ENCODE data around the gene PRSS56. TPM values are rescaled to one million over a fixed set of nuclear protein-coding genes. Genes with fewer than 3 reads are reported as not detected.

Gene PRSS56
- not detected for polyA plus RNA-seq (2013, experiment 1 of 2; ENCODE audit: insufficient read length)
- polyA plus RNA-seq (2013, experiment 2 of 2; ENCODE audit: insufficient read length): 0.14 TPM

GRCh38 chr2:232519581-232520438 is at the start of gene PRSS56:
TSS of gene PRSS56 (plus strand) at chr2:232520388. CDS start at chr2:232520599, 211 bp downstream.
- DNase-seq: no peak

DNA sequence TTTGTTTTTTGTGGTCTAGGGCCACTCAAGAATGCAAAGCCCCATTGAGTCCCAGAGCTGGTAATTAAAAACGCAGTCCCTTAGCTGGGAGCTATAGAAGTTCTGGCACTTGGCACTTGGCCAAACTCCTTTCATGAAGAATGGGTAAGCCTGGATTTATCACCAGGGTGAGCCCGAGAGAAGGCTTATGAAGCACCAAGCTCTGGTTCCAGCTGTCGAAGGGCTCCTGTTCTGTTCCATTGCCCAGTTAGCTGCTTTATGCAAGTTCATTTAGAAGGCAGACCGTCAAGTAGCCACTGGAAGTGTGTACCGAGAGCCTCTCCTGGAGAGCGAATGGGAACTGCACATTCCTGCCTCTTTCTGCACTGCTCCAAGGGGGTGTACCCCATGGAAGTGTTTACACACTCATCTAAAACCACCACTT is 46.7 kb upstream of the PRSS56 start:
- DNase-seq: peak; percentile 17

DNA sequence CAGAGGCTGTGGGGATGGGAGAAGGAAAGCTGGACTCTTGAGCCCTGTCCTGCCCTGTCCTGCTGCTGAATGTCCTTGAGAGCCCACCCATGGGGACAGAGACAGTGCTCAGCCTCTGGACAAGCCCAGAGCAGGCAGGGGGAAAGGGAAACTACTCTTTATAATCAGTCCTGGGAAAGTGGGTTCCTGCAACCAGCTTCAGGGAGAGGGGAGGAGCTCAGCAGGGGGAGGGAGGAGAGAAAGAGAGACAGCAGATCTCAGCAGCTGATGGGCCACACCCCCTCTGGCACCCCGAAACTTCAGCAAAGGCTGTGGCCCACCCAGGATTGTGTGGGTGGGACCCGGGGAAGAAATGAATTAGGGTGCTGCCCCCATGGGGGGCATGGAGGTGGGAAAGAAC is 44.1 kb upstream of the PRSS56 start:
- no peak for DNase-seq

- DNase-seq: no peak
Measured at GRCh38 chr2:232476791-232477190, 43.4 kb upstream of the PRSS56 start.

GRCh38 chr2:232477751-232478510 is 42.3 kb upstream of the PRSS56 start:
- DNase-seq: no peak

- no peak for DNase-seq
Measured at GRCh38 chr2:232478571-232479340, 41.4 kb upstream of the PRSS56 start.

GRCh38 chr2:232479341-232480200 is 40.6 kb upstream of the PRSS56 start:
- DNase-seq: no peak

GRCh38 chr2:232480201-232481190 is 39.7 kb upstream of the PRSS56 start:
- DNase-seq: no peak

DNA sequence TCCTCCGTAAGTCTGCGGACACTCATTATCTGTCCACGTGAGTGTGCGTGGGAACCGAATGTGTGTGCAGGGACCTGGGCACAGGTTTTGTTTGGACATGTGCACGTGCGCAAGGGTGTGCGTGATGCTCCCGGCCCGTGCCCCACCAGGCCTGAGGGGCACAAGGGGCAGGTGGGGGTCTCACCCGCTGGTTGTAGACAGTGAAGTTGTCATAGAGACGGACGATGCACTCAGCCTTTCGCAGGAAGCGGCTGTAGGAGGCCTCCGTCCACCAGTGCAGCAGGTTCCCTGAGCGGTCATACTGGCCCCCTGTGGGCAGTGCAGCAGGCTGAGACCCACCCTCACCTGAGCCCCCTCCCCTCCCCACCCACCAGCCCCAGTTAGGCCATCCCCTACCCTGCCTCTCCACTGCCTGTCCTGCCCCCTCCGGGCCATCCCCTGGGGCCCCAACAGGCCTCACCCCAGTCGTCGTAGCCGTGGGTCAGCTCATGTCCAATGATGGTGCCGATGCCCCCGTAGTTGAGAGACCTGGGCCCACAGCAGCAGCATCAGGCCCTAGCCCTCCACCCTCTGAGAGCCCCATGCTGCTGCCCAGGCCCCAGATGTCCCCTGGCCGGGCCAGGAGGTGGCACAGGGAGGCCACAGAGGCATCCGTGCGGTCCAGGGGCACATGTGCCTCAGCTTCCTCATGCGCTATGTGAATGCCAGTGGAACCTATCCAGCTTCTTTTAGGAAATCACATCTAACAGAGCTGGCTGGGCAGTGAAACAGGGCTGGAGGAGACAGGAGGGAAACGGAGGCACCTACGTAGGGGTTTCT is 38.7 kb upstream of the PRSS56 start:
- no peak for DNase-seq

DNA sequence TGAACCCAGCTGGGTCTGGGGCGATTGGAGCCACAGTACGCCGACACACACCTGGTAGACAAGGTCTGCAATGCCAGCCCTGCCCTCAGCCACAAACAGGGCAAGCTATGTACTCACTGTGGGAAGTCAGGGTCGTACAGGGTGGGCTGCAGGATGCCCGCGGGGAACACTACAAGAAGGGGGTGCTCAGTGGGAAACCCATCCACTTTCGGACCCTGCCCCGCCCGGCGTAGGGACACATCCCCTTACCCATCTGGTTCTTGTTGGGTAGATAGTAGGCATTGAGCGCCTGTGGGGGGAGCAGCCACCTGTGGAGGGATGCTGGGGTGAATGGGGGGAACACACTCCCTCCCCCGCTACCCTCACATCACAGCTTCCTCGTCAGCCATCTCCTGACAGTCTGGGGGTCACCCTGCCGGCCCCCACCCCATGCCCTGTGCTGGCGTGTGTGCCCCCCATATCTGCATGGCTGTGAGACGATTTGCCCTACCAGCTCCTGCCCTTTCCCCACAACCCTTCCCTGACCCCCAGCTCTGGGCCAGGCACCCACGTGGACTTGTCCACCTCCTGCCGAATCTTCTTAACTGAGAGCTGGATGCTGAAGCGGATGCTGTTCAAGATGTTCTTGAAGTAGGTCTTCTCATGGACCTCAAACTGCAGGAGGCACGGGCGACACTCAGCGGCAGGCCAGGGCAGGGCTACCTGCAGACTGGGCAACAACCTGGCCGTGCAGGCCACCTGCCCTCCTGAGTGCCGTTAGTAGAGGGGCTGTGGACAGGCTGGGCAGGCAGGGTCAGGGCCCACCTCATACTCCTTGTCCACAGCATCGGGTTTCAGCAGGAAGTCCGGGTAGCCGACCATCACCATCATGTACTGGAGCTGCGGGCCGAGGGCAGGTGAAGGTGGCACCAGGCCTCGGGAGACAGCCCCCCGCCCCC is 37.6 kb upstream of the PRSS56 start:
- DNase-seq: no peak

DNA sequence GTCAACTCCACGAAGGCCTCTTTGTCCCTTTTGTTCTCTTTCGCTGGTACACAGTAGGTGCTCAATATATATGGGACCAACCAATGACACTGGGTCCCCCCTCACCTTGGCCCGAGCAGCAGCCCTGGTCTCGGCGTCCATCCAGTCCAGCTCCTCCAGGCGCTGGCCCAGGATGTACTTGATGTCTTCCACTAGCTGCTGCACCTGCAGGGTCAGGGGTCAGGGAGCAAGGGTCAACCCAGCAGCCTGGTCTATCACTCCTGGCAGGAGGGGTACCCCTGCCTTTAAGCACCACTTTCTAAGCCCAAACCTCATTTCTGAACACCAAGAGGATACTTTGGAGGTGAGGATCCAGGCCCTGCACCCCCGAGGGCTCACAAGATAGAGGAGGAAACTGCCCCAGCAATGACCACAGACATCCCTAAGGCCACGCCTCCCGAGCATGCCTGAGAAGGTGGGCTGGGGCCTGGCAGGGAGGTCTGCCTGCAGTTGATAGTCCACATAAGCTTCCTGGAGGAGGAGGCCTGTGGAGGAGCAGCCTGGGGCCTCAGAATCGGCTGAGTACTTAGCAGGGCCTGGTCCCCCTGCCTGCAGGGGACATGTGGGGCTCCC is 36.8 kb upstream of the PRSS56 start:
- DNase-seq: no peak

GRCh38 chr2:232483923-232484627 is 36.1 kb upstream of the PRSS56 start:
- no peak for DNase-seq

DNA sequence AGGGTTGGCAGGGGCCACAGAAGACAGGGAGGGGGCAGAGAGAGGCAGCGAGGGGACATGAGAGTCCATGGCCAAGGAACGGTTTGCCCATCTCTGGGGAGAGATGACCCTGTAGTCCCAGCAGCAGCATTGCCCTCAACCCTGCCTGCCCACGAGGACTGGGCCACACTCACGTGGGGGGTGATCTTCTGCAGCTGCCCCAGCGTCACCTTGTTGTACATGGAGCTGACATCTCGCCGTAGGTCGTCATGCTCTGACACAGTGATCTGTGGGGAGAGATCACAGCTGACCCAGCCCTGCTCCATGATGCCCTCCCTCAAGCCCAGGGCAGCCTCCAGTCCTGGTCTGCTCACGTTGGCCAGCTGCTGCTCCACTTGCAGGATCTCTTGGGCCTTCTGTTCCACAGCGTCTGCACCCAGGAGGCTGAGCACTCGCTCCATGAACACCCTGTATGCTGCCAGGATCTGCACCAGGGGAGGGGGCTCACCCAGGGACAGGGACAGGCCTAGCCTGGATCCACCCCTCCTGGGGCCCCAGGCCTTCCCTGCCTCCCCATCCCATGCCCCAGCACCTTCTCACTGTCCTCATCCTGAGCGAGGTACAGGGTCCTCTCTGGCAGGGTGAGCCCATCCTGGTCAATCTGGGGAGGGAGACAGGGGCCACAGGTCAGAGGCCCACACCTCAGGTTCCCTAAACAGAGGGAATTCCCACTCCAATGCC is 35.4 kb upstream of the PRSS56 start:
- DNase-seq: no peak

GRCh38 chr2:232485348-232485756 is 34.8 kb upstream of the PRSS56 start:
- no peak for DNase-seq

DNA sequence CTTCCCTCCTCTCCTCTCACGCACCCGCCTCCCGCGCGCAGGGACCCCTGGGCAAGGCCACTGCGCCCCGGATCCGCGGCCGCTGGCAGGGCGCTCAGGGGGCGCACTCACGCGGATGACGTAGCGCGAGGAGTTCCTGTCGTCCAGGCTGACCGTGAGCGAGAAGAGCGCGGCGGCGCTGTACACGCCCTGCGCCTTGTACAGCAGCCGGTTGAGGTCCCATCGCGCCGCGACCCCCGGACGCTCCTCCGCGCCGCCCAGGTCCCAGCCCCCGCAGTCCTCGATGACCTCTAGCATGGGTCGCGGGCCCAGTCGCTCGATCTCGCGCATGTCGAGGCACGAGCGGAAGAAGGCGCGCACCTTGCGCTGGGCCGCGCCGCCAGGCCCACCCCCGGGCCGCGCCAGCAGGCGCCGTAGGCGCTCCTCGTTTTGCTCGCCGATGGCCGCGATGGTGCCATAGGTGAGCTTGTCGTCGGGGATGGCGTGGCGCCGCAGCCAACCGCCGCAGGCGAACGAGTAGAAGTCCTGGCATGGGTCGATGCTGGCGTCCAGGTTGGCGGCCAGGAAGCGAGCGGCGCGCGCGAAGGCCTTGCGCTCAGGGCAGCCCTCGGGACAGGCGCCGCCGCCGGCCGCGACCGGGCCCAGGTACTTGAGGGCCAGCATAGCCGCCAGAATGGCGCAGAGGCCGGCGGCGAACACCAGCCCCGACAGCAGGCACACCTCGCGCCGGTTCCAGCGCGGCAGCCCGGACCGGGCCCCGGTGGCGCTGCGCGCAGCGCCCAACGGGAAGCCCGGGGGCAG is 34.2 kb upstream of the PRSS56 start:
- no peak for DNase-seq

Data from fibroblast of skin of scalp (primary cell).